Measurements from ENCODE around the gene LPCAT3. TPM values are rescaled to one million over a fixed set of nuclear protein-coding genes. Genes with fewer than 3 reads are reported as not detected.

Gene LPCAT3
- total RNA-seq, 2 donors from 2014 or later, result 33.6 to 86.7 TPM

DNA sequence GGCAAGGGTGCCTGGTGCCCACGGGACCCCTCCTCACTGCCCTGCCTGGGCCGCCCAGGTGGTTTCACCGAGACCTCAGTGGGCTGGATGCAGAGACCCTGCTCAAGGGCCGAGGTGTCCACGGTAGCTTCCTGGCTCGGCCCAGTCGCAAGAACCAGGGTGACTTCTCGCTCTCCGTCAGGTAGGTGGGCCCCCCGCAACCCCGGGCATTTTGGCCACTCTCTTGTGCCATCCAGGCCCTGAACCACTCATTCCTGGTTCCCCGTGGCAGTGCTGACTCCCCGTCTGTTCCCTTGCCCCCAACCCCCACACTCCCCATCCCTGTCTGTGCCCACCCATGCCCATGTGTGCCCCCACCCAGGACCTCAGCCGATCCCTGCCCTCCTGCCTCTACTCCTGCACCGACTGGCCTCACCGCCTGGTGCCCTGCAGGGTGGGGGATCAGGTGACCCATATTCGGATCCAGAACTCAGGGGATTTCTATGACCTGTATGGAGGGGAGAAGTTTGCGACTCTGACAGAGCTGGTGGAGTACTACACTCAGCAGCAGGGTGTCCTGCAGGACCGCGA lies 66.6 kb downstream of the LPCAT3 start:
- no peaks in the 10 kb centered on the region for H3K27me3 Mint-ChIP-seq (ENCODE audit: insufficient read depth)
- H3K9ac ChIP-seq (ENCODE audit: extremely low read depth, low read length, poor library complexity, severe bottlenecking), result no peak overlapping the region

GRCh38 chr12:6950811-6951540 lies 67.3 kb downstream of the LPCAT3 start, which contains the start of gene PTPN6:
Gene PTPN6, plus strand, starts transcription at chr12:6951356. Its CDS starts 157 bp downstream, at chr12:6951513.
- no peaks in the 10 kb centered on the region for H3K27me3 ChIP-seq (ENCODE audit: control insufficient read depth, insufficient read depth, low read length, poor library complexity, severe bottlenecking)
- H3K9ac ChIP-seq (ENCODE audit: extremely low read depth, low read length, poor library complexity, severe bottlenecking), result no peak within 1 kb of the TSS
- H3K9me3 ChIP-seq (ENCODE audit: control insufficient read depth, low read length), result no peaks in the 10 kb centered on the region
- Mint-ChIP-seq H3K27me3 (ENCODE audit: insufficient read depth) (no peaks in the 10 kb centered on the region), H3K4me1 (peaks cover 11% of the 10 kb centered on the region), H3K27ac (peak within 1 kb of the TSS; percentile 25), H3K9me3 (no peaks in the 10 kb centered on the region), H3K4me3 (no peak within 1 kb of the TSS), H3K36me3 (ENCODE audit: low read depth) (peaks cover 13% of the 10 kb centered on the region)
- no peak within 1 kb of the TSS for H3K4me3 ChIP-seq (ENCODE audit: low read length)
- no peak for TF ChIP-seq CTCF (conservative IDR thresholded peaks at IDR 0.05)
- H3K27ac ChIP-seq (ENCODE audit: low read depth, low read length), result no peak within 1 kb of the TSS
- DNase-seq, result no peak
- no peaks in the 10 kb centered on the region for H3K4me1 ChIP-seq (ENCODE audit: control insufficient read depth, insufficient read depth, low read length)
- H3K36me3 ChIP-seq (ENCODE audit: control insufficient read depth, insufficient read depth, low read length), result no peaks in the 10 kb centered on the region
- 91% methylated on average over 21 to 25 of the region's 25 CpGs for WGBS, 2 experiments (ENCODE audit: insufficient coverage in 1 of 2, insufficient read length in 1 of 2)

More for the DNA sequence above, 66.6 kb downstream of the LPCAT3 start:
- no peaks in the 10 kb centered on the region for H3K27me3 ChIP-seq (ENCODE audit: control insufficient read depth, insufficient read depth, low read length, poor library complexity, severe bottlenecking)
- no peaks in the 10 kb centered on the region for H3K4me1 ChIP-seq (ENCODE audit: control insufficient read depth, insufficient read depth, low read length)
- no peak for TF ChIP-seq CTCF (conservative IDR thresholded peaks at IDR 0.05)
- Mint-ChIP-seq H3K36me3 (ENCODE audit: low read depth) (peaks cover 15% of the 10 kb centered on the region), H3K4me1 (peaks cover 10% of the 10 kb centered on the region), H3K4me3 (no peak overlapping the region), H3K9me3 (no peaks in the 10 kb centered on the region), H3K27ac (no peak overlapping the region)
- no peak overlapping the region for H3K27ac ChIP-seq (ENCODE audit: low read depth, low read length)
- no peak overlapping the region for H3K4me3 ChIP-seq (ENCODE audit: low read length)
- no peaks in the 10 kb centered on the region for H3K9me3 ChIP-seq (ENCODE audit: control insufficient read depth, low read length)
- DNase-seq, result no peak
- no peaks in the 10 kb centered on the region for H3K36me3 ChIP-seq (ENCODE audit: control insufficient read depth, insufficient read depth, low read length)
- 94% methylated on average over 11 to 20 of the region's 20 CpGs for WGBS, 2 experiments (ENCODE audit: insufficient coverage in 1 of 2, insufficient read length in 1 of 2)

DNA sequence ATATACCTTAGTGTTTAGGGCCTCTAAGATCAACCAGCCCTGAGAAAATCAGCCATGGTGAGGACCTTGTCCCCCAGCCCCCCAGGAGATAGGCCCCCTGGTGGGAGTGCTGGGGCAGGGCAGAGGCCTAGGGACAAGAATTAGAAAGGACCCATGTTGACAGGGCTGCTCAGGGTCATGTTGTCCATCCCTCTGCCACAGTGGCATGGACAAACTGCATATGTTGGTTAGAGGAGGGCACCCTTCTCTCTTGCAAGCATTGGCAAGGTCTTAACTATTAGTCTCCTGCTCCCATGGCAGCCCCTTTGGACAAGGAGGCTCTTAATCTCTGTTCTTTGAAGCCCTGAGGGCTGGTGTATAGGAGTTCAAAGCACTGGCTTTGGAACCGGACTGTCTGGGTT lies 67.9 kb downstream of the LPCAT3 start:
- H3K9ac ChIP-seq (ENCODE audit: extremely low read depth, low read length, poor library complexity, severe bottlenecking), result no peak overlapping the region
- DNase-seq, result no peak
- H3K36me3 Mint-ChIP-seq (ENCODE audit: low read depth), result peaks cover 8% of the 10 kb centered on the region
- peaks cover 5% of the 10 kb centered on the region for H3K4me1 ChIP-seq (ENCODE audit: control insufficient read depth, insufficient read depth, low read length)
- no peaks in the 10 kb centered on the region for H3K27me3 Mint-ChIP-seq (ENCODE audit: insufficient read depth)
- no peak overlapping the region for H3K4me3 Mint-ChIP-seq
- no peaks in the 10 kb centered on the region for H3K9me3 Mint-ChIP-seq
- H3K27me3 ChIP-seq (ENCODE audit: control insufficient read depth, insufficient read depth, low read length, poor library complexity, severe bottlenecking), result no peaks in the 10 kb centered on the region
- H3K9me3 ChIP-seq (ENCODE audit: control insufficient read depth, low read length), result no peaks in the 10 kb centered on the region
- peaks cover 17% of the 10 kb centered on the region for H3K4me1 Mint-ChIP-seq
- no peaks in the 10 kb centered on the region for H3K36me3 ChIP-seq (ENCODE audit: control insufficient read depth, insufficient read depth, low read length)
- no peak overlapping the region for H3K27ac ChIP-seq (ENCODE audit: low read depth, low read length)
- TF ChIP-seq CTCF (conservative IDR thresholded peaks at IDR 0.05), result peak; percentile 68
- peak overlapping the region; percentile 25 for H3K27ac Mint-ChIP-seq
- no peak overlapping the region for H3K4me3 ChIP-seq (ENCODE audit: low read length)
- 98 to 100% methylated on average over 1 of the region's 1 CpG for WGBS, 2 experiments (ENCODE audit: insufficient coverage in 1 of 2, insufficient read length in 1 of 2)

All from endodermal cell (in vitro differentiated cells).